ENCODE results near the gene HS1BP3.

The HS1BP3 gene

DNA sequence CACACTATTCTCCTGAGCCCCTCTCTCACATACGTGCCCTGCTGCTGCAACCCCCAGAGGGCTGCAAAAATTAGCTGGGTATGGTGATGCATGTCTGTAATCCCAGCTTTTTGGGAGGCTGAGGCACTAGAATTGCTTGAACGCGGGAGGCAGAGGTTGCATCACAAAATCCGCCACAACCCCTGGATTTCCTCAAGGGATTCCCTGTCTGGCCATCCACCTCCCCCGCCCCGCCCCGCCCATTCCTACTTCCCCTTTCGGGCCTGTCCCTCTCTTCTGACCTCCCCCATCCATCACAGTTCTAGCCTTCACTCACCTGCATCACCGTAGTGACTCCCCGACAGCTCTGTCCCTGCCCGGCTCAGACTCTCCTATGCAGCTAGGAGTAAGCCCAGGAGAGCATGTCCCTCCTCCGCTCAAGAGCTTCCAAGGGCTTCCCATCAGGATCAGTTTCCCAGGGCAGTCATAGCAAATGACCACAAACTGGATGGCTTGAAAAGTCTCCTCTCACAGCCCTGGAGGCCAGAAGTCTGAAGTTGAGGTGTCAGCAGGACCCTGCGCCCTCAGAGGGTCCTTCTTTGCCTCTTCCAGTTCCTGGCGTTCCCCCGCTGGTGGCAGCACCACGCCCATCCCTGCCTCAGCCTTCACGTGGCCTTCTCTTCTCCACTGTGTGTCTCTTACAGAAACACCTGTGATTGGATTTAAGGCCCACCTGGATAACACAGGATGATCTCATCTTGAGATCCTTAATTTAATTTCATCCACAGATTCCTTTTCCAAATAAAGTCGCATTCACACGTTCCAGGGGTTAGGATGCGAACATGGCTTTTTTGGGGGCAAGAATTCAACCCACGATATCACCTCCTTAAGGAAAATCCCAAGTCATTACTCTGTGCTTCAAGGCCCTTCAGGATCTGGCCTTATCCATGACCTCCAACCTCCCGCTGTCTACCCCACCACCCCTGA lies 58.5 kb downstream of the HS1BP3 start:
- no peaks in the 10 kb centered on the region for H3K27me3 ChIP-seq (ENCODE audit: control insufficient read depth, insufficient read depth, low read length, poor library complexity, severe bottlenecking)
- 82 to 85% methylated on average over 22 of the region's 22 CpGs for WGBS, 2 experiments
- H3K4me1 ChIP-seq (ENCODE audit: control insufficient read depth, insufficient read depth, low read length), result peaks cover 28% of the 10 kb centered on the region
- H3K4me3 ChIP-seq (ENCODE audit: insufficient read depth, low read depth, low read length), result no peak overlapping the region
- no peak overlapping the region for H3K27ac ChIP-seq (ENCODE audit: insufficient read depth, low read depth, low read length, poor library complexity, severe bottlenecking)
- no peaks in the 10 kb centered on the region for H3K36me3 ChIP-seq (ENCODE audit: control insufficient read depth, insufficient read depth, low read length)
- no peaks in the 10 kb centered on the region for H3K9me3 ChIP-seq (ENCODE audit: control insufficient read depth, low read length)

GRCh38 chr2:20590704-20591515 lies 60.0 kb downstream of the HS1BP3 start:
- Histone ChIP-seq H3K4me3 (ENCODE audit: insufficient read depth, low read depth, low read length) (no peak overlapping the region), H3K27ac (ENCODE audit: insufficient read depth, low read depth, low read length, poor library complexity, severe bottlenecking) (no peak overlapping the region), H3K9me3 (ENCODE audit: control insufficient read depth, low read length) (no peaks in the 10 kb centered on the region), H3K27me3 (ENCODE audit: control insufficient read depth, insufficient read depth, low read length, poor library complexity, severe bottlenecking) (no peaks in the 10 kb centered on the region), H3K36me3 (ENCODE audit: control insufficient read depth, insufficient read depth, low read length) (no peaks in the 10 kb centered on the region), H3K4me1 (ENCODE audit: control insufficient read depth, insufficient read depth, low read length) (peaks cover 13% of the 10 kb centered on the region)
- WGBS, 2 experiments, result 92 to 93% methylated on average over 11 of the region's 11 CpGs

DNA sequence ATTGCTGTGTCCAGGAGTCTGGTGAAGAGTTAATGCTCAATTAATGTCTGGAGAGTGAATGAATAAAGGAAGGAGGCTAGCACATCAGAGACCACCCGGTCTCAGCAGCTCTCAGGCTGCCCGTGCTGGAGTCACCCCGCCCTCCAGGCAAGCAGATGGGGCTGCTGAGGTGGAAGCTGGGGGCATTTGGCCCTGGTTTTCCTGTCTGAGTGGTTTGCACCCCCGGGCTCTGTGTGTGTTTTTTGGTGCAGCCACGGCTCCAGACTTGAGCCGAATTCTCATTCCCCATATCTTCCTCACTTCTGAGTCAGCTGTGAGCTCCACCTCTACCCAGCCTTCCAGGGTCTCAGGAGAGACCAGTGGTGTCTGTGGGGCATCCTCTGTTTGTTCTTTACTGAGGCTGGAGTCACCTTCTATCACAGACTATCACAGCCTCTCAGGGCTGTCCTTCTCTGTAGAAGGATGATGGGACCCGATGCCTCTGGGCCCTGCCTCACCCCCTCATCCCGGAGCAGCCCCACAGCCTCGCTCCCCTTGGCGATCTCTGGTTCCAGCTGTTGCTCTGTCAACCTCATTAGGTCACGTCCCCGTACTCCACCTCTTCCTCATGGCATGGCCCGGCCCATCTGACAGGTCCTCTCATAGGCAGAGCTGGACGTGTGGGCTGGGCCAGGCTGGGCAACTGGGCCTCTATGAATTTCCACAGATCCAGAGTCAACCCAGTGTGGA lies 60.8 kb downstream of the HS1BP3 start:
- no peaks in the 10 kb centered on the region for H3K27me3 ChIP-seq (ENCODE audit: control insufficient read depth, insufficient read depth, low read length, poor library complexity, severe bottlenecking)
- H3K4me3 ChIP-seq (ENCODE audit: insufficient read depth, low read depth, low read length), result no peak overlapping the region
- WGBS, 2 experiments, result 87 to 88% methylated on average over 14 of the region's 14 CpGs
- H3K4me1 ChIP-seq (ENCODE audit: control insufficient read depth, insufficient read depth, low read length), result peaks cover 7% of the 10 kb centered on the region
- H3K9me3 ChIP-seq (ENCODE audit: control insufficient read depth, low read length), result no peaks in the 10 kb centered on the region
- H3K27ac ChIP-seq (ENCODE audit: insufficient read depth, low read depth, low read length, poor library complexity, severe bottlenecking), result no peak overlapping the region
- no peaks in the 10 kb centered on the region for H3K36me3 ChIP-seq (ENCODE audit: control insufficient read depth, insufficient read depth, low read length)

DNA sequence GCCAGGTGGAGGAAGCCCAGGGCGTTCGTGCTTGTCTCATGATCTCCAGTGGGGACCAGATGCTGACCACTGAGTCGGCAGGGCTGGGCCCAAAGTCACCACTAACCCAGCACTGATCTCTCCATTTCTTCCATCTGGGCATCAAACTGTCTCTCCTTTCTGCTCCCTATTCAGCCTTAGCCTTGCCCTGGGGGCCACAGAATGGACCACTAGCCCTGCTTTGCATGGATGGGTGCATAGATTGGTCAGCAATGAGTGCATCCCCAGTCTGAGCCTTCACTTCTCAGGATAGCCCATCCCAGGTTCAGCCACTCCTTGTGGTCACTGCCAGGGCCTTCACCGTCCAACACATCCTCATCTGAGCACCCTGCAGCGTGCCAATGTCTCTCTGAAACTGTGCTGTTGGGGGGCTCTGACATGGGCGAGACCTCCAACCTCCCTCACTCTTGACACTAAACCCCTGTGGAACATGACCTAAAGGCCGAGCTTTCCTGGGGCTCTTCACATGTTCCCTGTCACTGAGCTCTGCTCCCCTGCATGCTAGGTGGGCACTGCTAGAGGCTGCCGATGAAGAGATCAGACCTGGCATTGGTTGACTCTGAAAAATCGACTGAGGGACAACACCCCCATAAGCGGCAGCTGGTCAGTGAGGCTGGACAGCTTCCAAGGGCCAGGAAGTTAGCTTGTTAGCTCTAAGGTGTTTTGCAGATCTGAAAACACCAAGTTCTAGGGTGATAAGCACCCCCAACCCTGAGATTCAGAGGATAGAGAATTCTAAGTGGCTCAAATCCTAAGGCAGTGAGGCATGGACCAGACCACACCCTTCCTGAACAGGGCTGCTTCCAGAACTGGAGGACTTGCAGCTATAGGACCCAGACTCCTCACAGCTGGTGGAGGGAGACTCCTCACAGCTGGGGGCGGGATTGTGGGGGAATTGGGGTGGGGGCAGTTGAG lies 61.7 kb downstream of the HS1BP3 start:
- H3K36me3 ChIP-seq (ENCODE audit: control insufficient read depth, insufficient read depth, low read length), result no peaks in the 10 kb centered on the region
- no peak overlapping the region for H3K27ac ChIP-seq (ENCODE audit: insufficient read depth, low read depth, low read length, poor library complexity, severe bottlenecking)
- H3K27me3 ChIP-seq (ENCODE audit: control insufficient read depth, insufficient read depth, low read length, poor library complexity, severe bottlenecking), result no peaks in the 10 kb centered on the region
- no peak overlapping the region for H3K4me3 ChIP-seq (ENCODE audit: insufficient read depth, low read depth, low read length)
- peaks cover 11% of the 10 kb centered on the region for H3K4me1 ChIP-seq (ENCODE audit: control insufficient read depth, insufficient read depth, low read length)
- H3K9me3 ChIP-seq (ENCODE audit: control insufficient read depth, low read length), result no peaks in the 10 kb centered on the region
- 87 to 88% methylated on average over 11 of the region's 11 CpGs for WGBS, 2 experiments

DNA sequence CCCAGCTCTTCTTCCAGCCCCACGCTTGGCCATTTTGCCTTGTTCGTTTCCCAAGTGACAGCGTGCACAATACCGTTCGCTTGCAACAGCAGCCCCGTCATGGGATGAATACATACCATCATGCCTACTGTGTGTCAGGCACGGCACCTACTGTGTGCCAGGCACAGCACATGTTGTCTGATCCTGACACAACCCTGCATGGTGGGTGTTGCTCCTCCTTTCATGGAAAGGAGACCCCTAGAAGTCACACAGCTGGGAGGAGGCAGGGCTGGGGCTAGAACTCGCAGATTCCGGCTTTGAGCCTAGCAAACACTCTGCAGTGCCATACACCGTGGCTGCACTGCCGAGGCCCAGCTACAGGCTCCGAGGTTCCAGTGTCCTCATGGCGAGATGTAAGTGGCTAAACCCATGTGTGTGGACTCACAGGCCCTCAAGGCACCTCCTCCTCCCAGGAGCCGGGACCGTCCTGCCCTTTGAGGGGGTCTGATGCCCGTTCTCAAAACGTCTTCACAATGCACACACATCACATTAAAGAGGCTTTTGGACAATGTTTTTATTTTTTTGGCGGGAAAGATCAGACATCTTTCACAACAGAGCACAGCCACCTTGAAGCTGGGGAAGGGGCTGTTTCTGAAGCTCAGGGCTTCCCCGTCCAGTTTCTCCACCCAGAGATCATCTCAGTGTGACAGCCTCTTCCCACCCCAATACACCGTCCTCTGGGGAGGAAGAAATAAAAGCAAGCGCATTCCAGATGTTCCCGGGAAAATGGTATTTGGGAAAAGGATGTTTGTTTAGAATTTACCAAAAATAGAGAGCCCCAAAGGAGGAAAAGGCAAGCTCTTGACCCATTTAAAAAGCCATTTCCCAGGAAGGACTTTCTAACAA lies 64.9 kb downstream of the HS1BP3 start:
- 92 to 94% methylated on average over 22 of the region's 22 CpGs for WGBS, 2 experiments
- H3K36me3 ChIP-seq (ENCODE audit: control insufficient read depth, insufficient read depth, low read length), result no peaks in the 10 kb centered on the region
- H3K27me3 ChIP-seq (ENCODE audit: control insufficient read depth, insufficient read depth, low read length, poor library complexity, severe bottlenecking), result no peaks in the 10 kb centered on the region
- no peak overlapping the region for H3K27ac ChIP-seq (ENCODE audit: insufficient read depth, low read depth, low read length, poor library complexity, severe bottlenecking)
- no peaks in the 10 kb centered on the region for H3K9me3 ChIP-seq (ENCODE audit: control insufficient read depth, low read length)
- H3K4me3 ChIP-seq (ENCODE audit: insufficient read depth, low read depth, low read length), result no peak overlapping the region
- H3K4me1 ChIP-seq (ENCODE audit: control insufficient read depth, insufficient read depth, low read length), result peaks cover 14% of the 10 kb centered on the region

DNA sequence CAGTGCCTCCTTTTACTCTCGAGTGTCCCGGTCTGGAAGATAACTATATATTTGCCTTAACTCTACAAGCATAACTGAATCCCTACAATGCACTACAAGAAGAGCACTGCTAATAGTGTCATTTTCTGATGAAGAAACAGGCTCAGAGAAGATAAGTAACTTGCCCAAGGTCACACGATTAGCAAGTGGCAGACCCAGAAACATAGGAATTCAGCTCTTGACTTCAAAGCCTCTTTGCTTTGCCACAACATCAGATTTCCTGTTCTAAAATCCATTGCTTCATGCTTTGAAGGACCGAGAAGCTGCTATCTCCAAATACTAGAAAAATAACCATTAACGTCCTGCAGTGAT lies 65.6 kb downstream of the HS1BP3 start:
- Histone ChIP-seq H3K9me3 (ENCODE audit: control insufficient read depth, low read length) (no peaks in the 10 kb centered on the region), H3K36me3 (ENCODE audit: control insufficient read depth, insufficient read depth, low read length) (no peaks in the 10 kb centered on the region), H3K4me1 (ENCODE audit: control insufficient read depth, insufficient read depth, low read length) (peaks cover 14% of the 10 kb centered on the region), H3K27me3 (ENCODE audit: control insufficient read depth, insufficient read depth, low read length, poor library complexity, severe bottlenecking) (no peaks in the 10 kb centered on the region), H3K4me3 (ENCODE audit: insufficient read depth, low read depth, low read length) (no peak overlapping the region), H3K27ac (ENCODE audit: insufficient read depth, low read depth, low read length, poor library complexity, severe bottlenecking) (no peak overlapping the region)
- 92 to 97% methylated on average over 5 of the region's 5 CpGs for WGBS, 2 experiments

GRCh38 chr2:20584399-20585358 lies 66.2 kb downstream of the HS1BP3 start:
- 72 to 75% methylated on average over 11 of the region's 11 CpGs for whole genome bisulfite sequencing, 2 experiments
- peaks cover 14% of the 10 kb centered on the region for H3K4me1 ChIP-seq (ENCODE audit: control insufficient read depth, insufficient read depth, low read length)

DNA sequence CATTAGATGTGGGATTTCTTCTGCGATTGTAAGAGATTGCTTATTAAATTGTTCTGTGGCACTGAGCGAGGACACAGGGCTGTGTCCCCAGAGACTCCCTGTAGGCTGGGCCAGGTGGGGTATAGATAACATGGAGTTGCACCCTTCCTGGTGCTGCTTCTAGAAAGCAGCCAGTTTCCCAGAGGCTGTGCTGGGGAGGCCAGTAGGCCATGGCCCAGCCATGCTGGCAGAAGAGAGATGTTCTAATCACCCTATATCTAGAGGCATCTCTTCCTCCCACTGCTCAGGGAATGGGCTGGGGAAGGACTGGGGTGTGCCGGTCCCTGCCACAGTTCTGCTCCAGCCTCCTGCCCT lies 66.9 kb downstream of the HS1BP3 start:
- H3K36me3 ChIP-seq (ENCODE audit: control insufficient read depth, insufficient read depth, low read length), result no peaks in the 10 kb centered on the region
- H3K4me3 ChIP-seq (ENCODE audit: insufficient read depth, low read depth, low read length), result no peak overlapping the region
- peak overlapping the region; percentile 69 for H3K27ac ChIP-seq (ENCODE audit: insufficient read depth, low read depth, low read length, poor library complexity, severe bottlenecking)
- WGBS, 2 experiments, result 81 to 89% methylated on average over 3 of the region's 3 CpGs
- peaks cover 17% of the 10 kb centered on the region for H3K4me1 ChIP-seq (ENCODE audit: control insufficient read depth, insufficient read depth, low read length)
- no peaks in the 10 kb centered on the region for H3K9me3 ChIP-seq (ENCODE audit: control insufficient read depth, low read length)
- H3K27me3 ChIP-seq (ENCODE audit: control insufficient read depth, insufficient read depth, low read length, poor library complexity, severe bottlenecking), result no peaks in the 10 kb centered on the region

More at GRCh38 chr2:20584399-20585358, 66.2 kb downstream of the HS1BP3 start:
- Histone ChIP-seq H3K4me3 (ENCODE audit: insufficient read depth, low read depth, low read length) (no peak overlapping the region), H3K9me3 (ENCODE audit: control insufficient read depth, low read length) (no peaks in the 10 kb centered on the region), H3K27me3 (ENCODE audit: control insufficient read depth, insufficient read depth, low read length, poor library complexity, severe bottlenecking) (no peaks in the 10 kb centered on the region), H3K36me3 (ENCODE audit: control insufficient read depth, insufficient read depth, low read length) (no peaks in the 10 kb centered on the region), H3K27ac (ENCODE audit: insufficient read depth, low read depth, low read length, poor library complexity, severe bottlenecking) (peak overlapping the region; percentile 69)

All from ectodermal cell (in vitro differentiated cells).